HepG2 (cell line): ENCODE data around the gene NRG4. TPM values are rescaled to one million over a fixed set of nuclear protein-coding genes. Genes with fewer than 3 reads are reported as not detected.

Source experiments
- ARID4A ChIP-seq: sonication (generic); formaldehyde crosslinking; IDR thresholded peaks from 2 replicates; pipeline ENCODE4 v1.5.0; 2020; ENCODE audit warnings: mild to moderate bottlenecking, missing genetic modification reagents, borderline replicate concordance
- CREB1 ChIP-seq, 2 experiments: fragments of 450-650 bp in 1 of 2; IDR thresholded peaks; 2 replicates each; pipeline ENCODE4 v1.6.1; 2016 to 2017; ENCODE audit warnings: control low read depth in 1 of 2, mild to moderate bottlenecking in 1 of 2, missing compliant biosample characterization in 1 of 2, missing genetic modification characterization in 1 of 2
- HBP1 ChIP-seq: IDR thresholded peaks from 2 replicates; pipeline ENCODE4 v1.6.1; 2016; ENCODE audit warnings: low read depth, control low read depth
- NBN ChIP-seq: fragments of 450-650 bp; conservative IDR thresholded peaks from 2 replicates; pipeline ENCODE4 v1.6.1; 2017
- NCOA5 ChIP-seq: sonication (generic); formaldehyde crosslinking; IDR thresholded peaks from 2 replicates; pipeline ENCODE4 v1.4.0; 2020; ENCODE audit warnings: missing genetic modification reagents
- ONECUT2 ChIP-seq: sonication (generic); formaldehyde crosslinking; IDR thresholded peaks from 2 replicates; pipeline ENCODE4 v1.4.0; 2020; ENCODE audit warnings: missing genetic modification reagents
- RORA ChIP-seq: sonication (generic); formaldehyde crosslinking; IDR thresholded peaks from 2 replicates; pipeline ENCODE4 v1.5.0; 2020; ENCODE audit warnings: mild to moderate bottlenecking, missing genetic modification reagents, moderate library complexity
- SETDB1 ChIP-seq: sonication (generic); formaldehyde crosslinking; IDR thresholded peaks from 2 replicates; pipeline ENCODE4 v1.5.1; 2020; ENCODE audit warnings: missing genetic modification reagents, mild to moderate bottlenecking, borderline replicate concordance
- SP1 ChIP-seq, 2 experiments: fragments of 450-650 bp in 1 of 2; sonication (generic) in 1 of 2; formaldehyde crosslinking in 1 of 2; IDR thresholded peaks; 2 replicates each; pipeline versions ENCODE4 v1.4.0 to v1.6.1; 2016 to 2020; ENCODE audit warnings: missing genetic modification reagents in 1 of 2
- TMF1 ChIP-seq: sonication (generic); formaldehyde crosslinking; IDR thresholded peaks from 2 replicates; pipeline ENCODE4 v1.8.1; 2022; ENCODE audit warnings: low read depth, missing genetic modification reagents
- ZMYM2 ChIP-seq: sonication (generic); formaldehyde crosslinking; IDR thresholded peaks from 2 replicates; pipeline ENCODE4 v1.8.0; 2022; ENCODE audit warnings: mild to moderate bottlenecking, missing genetic modification reagents
- ZNF713 ChIP-seq: sonication (generic); formaldehyde crosslinking; IDR thresholded peaks from 2 replicates; pipeline ENCODE4 v1.4.0; 2020; ENCODE audit warnings: mild to moderate bottlenecking, missing genetic modification reagents
- polyA plus RNA-seq, 8 experiments: library from polyadenylated mRNA; depleted of rRNA in 3 of 8; stranded (reverse) in 7 of 8; unstranded in 1 of 8; fragments of >200 nt; fragmentation: Illumina TruSeq in 4 of 8; extraction: Trizol in 4 of 8; gene quantifications; 2 replicates each; pipeline versions ENCODE4 v1.2.1 to v1.2.3, GENCODE V29; 2011 to 2016; ENCODE audit warnings: low read depth in 4 of 8, missing spikeins in 1 of 8, mixed read lengths in 1 of 8; ENCODE audit not compliant: insufficient read depth in 1 of 8
- total RNA-seq, 5 experiments: library from RNA; depleted of rRNA; stranded (reverse); fragments of >200 nt; fragmentation: Illumina TruSeq; extraction: Trizol; gene quantifications; 2 replicates each; pipeline ENCODE4 v1.2.3, GENCODE V29; 2016; ENCODE audit warnings: low read depth in 1 of 5
- TF ChIP-seq, protein P1 (sequence below): sonication (generic); formaldehyde crosslinking; IDR thresholded peaks from 2 replicates; pipeline ENCODE4 v1.4.0; 2020; ENCODE audit warnings: low read depth, missing genetic modification reagents
- TF ChIP-seq, protein P2 (sequence below), 2 experiments: IDR thresholded peaks; 2 replicates each; pipeline ENCODE4 v1.6.1; 2011 to 2012; ENCODE audit warnings: low read length in 2 of 2, borderline replicate concordance in 1 of 2, low read depth in 1 of 2, mild to moderate bottlenecking in 1 of 2, moderate library complexity in 1 of 2

Gene NRG4
- total and polyA plus RNA-seq, 2 of the 13 experiments (the other 11 are each of a cell fraction or from before 2014, with no cell fraction given), result 0.01 TPM; not detected in 1

DNA sequence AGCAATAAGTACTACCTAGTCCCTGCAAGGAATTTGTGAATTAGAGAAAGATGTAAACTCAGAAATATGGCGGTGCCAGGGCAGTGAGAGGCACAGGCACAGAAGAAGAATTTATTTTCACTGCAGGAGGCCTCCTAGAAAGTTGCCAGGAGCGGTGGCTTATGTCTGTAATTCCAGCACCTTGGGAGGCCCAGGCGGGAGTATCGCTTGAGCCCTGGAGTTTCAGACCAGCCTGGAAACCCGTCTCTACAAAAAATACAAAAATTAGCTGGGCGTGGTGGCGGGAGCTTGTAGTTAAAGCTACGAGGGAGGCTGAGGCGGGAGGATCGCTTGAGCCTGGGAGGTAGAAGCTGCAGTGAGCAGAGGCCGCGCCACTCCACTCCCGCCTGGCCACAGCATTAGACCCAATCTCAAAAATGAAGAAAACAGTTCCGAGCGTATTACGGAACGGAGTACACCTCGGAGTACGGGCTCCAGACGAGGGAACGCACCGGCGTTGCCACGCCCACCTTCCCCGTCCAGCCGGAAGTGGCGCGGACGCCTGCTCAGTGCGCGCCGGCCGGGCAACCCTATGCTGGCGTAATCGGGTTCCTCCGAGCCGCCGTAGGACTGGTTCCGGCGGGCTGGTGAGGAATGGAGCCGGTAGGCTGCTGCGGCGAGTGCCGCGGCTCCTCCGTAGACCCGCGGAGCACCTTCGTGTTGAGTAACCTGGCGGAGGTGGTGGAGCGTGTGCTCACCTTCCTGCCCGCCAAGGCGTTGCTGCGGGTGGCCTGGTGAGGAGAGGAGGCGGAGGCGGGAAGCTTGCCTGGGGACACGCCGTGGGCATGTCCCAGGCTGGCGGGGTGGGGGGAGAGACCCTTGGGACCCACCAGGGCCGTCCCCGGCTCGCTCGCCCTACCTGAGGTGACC is 108.6 kb downstream of the NRG4 start, which contains the start of gene FBXO22 (continued):
- no peak for TF ChIP-seq SP1 (IDR thresholded peaks at IDR 0.05)
- TF ChIP-seq SP1 (CRISPR knock-in tag; IDR thresholded peaks at IDR 0.05), result peak; percentile 97
- TF ChIP-seq, protein P1, sequence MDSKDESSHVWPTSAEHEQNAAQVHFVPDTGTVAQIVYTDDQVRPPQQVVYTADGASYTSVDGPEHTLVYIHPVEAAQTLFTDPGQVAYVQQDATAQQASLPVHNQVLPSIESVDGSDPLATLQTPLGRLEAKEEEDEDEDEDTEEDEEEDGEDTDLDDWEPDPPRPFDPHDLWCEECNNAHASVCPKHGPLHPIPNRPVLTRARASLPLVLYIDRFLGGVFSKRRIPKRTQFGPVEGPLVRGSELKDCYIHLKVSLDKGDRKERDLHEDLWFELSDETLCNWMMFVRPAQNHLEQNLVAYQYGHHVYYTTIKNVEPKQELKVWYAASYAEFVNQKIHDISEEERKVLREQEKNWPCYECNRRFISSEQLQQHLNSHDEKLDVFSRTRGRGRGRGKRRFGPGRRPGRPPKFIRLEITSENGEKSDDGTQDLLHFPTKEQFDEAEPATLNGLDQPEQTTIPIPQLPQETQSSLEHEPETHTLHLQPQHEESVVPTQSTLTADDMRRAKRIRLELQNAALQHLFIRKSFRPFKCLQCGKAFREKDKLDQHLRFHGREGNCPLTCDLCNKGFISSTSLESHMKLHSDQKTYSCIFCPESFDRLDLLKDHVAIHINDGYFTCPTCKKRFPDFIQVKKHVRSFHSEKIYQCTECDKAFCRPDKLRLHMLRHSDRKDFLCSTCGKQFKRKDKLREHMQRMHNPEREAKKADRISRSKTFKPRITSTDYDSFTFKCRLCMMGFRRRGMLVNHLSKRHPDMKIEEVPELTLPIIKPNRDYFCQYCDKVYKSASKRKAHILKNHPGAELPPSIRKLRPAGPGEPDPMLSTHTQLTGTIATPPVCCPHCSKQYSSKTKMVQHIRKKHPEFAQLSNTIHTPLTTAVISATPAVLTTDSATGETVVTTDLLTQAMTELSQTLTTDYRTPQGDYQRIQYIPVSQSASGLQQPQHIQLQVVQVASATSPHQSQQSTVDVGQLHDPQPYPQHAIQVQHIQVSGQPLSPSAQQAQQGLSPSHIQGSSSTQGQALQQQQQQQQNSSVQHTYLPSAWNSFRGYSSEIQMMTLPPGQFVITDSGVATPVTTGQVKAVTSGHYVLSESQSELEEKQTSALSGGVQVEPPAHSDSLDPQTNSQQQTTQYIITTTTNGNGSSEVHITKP (CRISPR knock-in tag), result peak; percentile 74
- no peak for TF ChIP-seq NCOA5 (CRISPR knock-in tag)
- TF ChIP-seq TMF1 (CRISPR knock-in tag), result peak; percentile 67
- no peak for TF ChIP-seq NBN
- peak; percentile 95; the same call in 1 of the 2 replicates for TF ChIP-seq ARID4A
- TF ChIP-seq ZMYM2 (CRISPR knock-in tag), result peak; percentile 52; the same call in 1 of the 2 replicates
- no peak for TF ChIP-seq SETDB1
- peak; percentile 91 for TF ChIP-seq HBP1
- TF ChIP-seq ZNF713 (CRISPR knock-in tag), result 0 out of 2 replicates have a peak, but pooled peaks have one; percentile 80
- TF ChIP-seq ONECUT2 (CRISPR knock-in tag), result no peak; the same call in 1 of the 2 replicates
- no peak for TF ChIP-seq RORA (CRISPR knock-in tag)
- TF ChIP-seq, protein P2, sequence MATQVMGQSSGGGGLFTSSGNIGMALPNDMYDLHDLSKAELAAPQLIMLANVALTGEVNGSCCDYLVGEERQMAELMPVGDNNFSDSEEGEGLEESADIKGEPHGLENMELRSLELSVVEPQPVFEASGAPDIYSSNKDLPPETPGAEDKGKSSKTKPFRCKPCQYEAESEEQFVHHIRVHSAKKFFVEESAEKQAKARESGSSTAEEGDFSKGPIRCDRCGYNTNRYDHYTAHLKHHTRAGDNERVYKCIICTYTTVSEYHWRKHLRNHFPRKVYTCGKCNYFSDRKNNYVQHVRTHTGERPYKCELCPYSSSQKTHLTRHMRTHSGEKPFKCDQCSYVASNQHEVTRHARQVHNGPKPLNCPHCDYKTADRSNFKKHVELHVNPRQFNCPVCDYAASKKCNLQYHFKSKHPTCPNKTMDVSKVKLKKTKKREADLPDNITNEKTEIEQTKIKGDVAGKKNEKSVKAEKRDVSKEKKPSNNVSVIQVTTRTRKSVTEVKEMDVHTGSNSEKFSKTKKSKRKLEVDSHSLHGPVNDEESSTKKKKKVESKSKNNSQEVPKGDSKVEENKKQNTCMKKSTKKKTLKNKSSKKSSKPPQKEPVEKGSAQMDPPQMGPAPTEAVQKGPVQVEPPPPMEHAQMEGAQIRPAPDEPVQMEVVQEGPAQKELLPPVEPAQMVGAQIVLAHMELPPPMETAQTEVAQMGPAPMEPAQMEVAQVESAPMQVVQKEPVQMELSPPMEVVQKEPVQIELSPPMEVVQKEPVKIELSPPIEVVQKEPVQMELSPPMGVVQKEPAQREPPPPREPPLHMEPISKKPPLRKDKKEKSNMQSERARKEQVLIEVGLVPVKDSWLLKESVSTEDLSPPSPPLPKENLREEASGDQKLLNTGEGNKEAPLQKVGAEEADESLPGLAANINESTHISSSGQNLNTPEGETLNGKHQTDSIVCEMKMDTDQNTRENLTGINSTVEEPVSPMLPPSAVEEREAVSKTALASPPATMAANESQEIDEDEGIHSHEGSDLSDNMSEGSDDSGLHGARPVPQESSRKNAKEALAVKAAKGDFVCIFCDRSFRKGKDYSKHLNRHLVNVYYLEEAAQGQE (IDR thresholded peaks at IDR 0.05; ENCODE audit: borderline replicate concordance in 1 of 2, low read depth in 1 of 2, low read length in 2 of 2), result 0 out of 4 replicates have a peak, but pooled peaks of 1 of the 2 experiments have one; percentile 15
- peak; percentile 67 for TF ChIP-seq CREB1 (IDR thresholded peaks at IDR 0.05)
- TF ChIP-seq CREB1 (CRISPR knock-in tag; IDR thresholded peaks at IDR 0.05), result peak; percentile 82
